ENCODE results near the gene CD52.
A peak's percentile ranks its signal among the peaks of the same experiment; 100 is the strongest.

The CD52 gene

GRCh38 chr1:26335774-26336476 lies 18.2 kb downstream of the CD52 start:
- peak; percentile 55 for DNase-seq

- peak; percentile 90 for DNase-seq
Measured at GRCh38 chr1:26336477-26337205, 18.9 kb downstream of the CD52 start.

- DNase-seq = no peak
Measured at GRCh38 chr1:26337206-26337535, 19.4 kb downstream of the CD52 start.

GRCh38 chr1:26337625-26338024 lies 19.9 kb downstream of the CD52 start:
- DNase-seq = no peak

- no peak for DNase-seq
Measured at GRCh38 chr1:26338670-26339069, 20.9 kb downstream of the CD52 start.

- no peak for DNase-seq
Measured at GRCh38 chr1:26340047-26340481, 22.3 kb downstream of the CD52 start.

GRCh38 chr1:26344147-26344920 lies 26.6 kb downstream of the CD52 start:
- DNase-seq = no peak

- no peak for DNase-seq
Measured at GRCh38 chr1:26345718-26346117, 28.0 kb downstream of the CD52 start.

- DNase-seq = no peak
Measured at GRCh38 chr1:26346274-26347033, 28.7 kb downstream of the CD52 start.

- DNase-seq = no peak
Measured at GRCh38 chr1:26349188-26349876, 31.6 kb downstream of the CD52 start.

GRCh38 chr1:26349877-26350244 lies 32.1 kb downstream of the CD52 start:
- no peak for DNase-seq

- no peak for DNase-seq
Measured at GRCh38 chr1:26350343-26350700, 32.6 kb downstream of the CD52 start.

GRCh38 chr1:26350701-26351589 lies 33.2 kb downstream of the CD52 start:
- no peak for DNase-seq

- DNase-seq = no peak
Measured at GRCh38 chr1:26351590-26352337, 34.0 kb downstream of the CD52 start.

GRCh38 chr1:26352338-26352679 lies 34.6 kb downstream of the CD52 start:
- DNase-seq = no peak

- DNase-seq = no peak
Measured at GRCh38 chr1:26353210-26353859, 35.6 kb downstream of the CD52 start.

GRCh38 chr1:26353976-26354820 lies 36.4 kb downstream of the CD52 start, which contains the start of gene CRYBG2:
CRYBG2 (minus strand) TSS chr1:26354130; CDS start chr1:26346657, 7,473 bp downstream.
- DNase-seq = no peak

GRCh38 chr1:26354972-26355371 lies 37.2 kb downstream of the CD52 start:
- no peak for DNase-seq

GRCh38 chr1:26356106-26356505 lies 38.3 kb downstream of the CD52 start:
- DNase-seq = no peak

All from NCI-H146 (cell line).